ENCODE data around the gene PPP1R9A.

- TF ChIP-seq CTCF (conservative IDR thresholded peaks at IDR 0.05; ENCODE audit: low read depth, low read length) (no peak), EZH2 (IDR thresholded peaks at IDR 0.05; ENCODE audit: low read length, unreplicated experiment) (no peak), EZH2phosphoT487 (IDR thresholded peaks at IDR 0.05; ENCODE audit: borderline replicate concordance, low read length) (no peak)
Measured at GRCh38 chr7:95047291-95047690, 139.9 kb downstream of the PPP1R9A start.

All from PC-3 (cell line).